ENCODE measurements around the gene LGSN. TPM values are rescaled to one million over a fixed set of nuclear protein-coding genes. Genes with fewer than 3 reads are reported as not detected.

Gene LGSN
- total RNA-seq, 4 donors from 2014 or later = not detected

Small RNA genes lying within 50 kb of the gene (small RNA-seq; reads per million reads assigned to genes)
- 0 reads per million in 4 donors for gene SPTLC1P3

Other genes with a start within 250 kb of the LGSN start
- gene FKBP1C, start 108.5 kb downstream of the LGSN start, total RNA-seq = under 1 TPM in 2 of 4 donors, not detected in 2; 0.27 to 0.50 TPM